Glutamatergic neuron (in vitro differentiated cells): Measurements from ENCODE around the gene RAB8A. TPM values are rescaled to one million over a fixed set of nuclear protein-coding genes. Genes with fewer than 3 reads are reported as not detected.

Experiments used
- DNase-seq: peaks from one replicate; pipeline ENCODE4 v3.0.0; 2022
- H3K27ac Mint-ChIP-seq: one replicate; pipeline ENCODE4 v1.8.0; 2020; ENCODE audit warnings: mild to moderate bottlenecking, mixed read lengths, inconsistent platforms; ENCODE audit not compliant: unreplicated experiment
- H3K27me3 Mint-ChIP-seq: one replicate; pipeline ENCODE4 v1.8.0; 2020; ENCODE audit warnings: mild to moderate bottlenecking, moderate library complexity, mixed read lengths, inconsistent platforms; ENCODE audit not compliant: unreplicated experiment
- H3K36me3 Mint-ChIP-seq: one replicate; pipeline ENCODE4 v1.8.0; 2020; ENCODE audit warnings: mild to moderate bottlenecking, mixed read lengths, inconsistent platforms; ENCODE audit not compliant: unreplicated experiment
- H3K4me1 Mint-ChIP-seq: one replicate; pipeline ENCODE4 v1.8.0; 2020; ENCODE audit warnings: mild to moderate bottlenecking, low read depth, mixed read lengths, inconsistent platforms; ENCODE audit not compliant: unreplicated experiment
- H3K4me3 Mint-ChIP-seq: one replicate; pipeline ENCODE4 v1.8.0; 2020; ENCODE audit warnings: mild to moderate bottlenecking, mixed read lengths, inconsistent platforms; ENCODE audit not compliant: unreplicated experiment
- H3K9me3 Mint-ChIP-seq: one replicate; pipeline ENCODE4 v1.8.0; 2020; ENCODE audit warnings: mild to moderate bottlenecking, moderate library complexity, mixed read lengths, inconsistent platforms; ENCODE audit not compliant: unreplicated experiment
- CTCF ChIP-seq: fragments of 200-600 bp; sonication (generic); IDR thresholded peaks from one replicate; pipeline ENCODE4 v1.5.0; 2021; ENCODE audit not compliant: partially characterized antibody, unreplicated experiment
- total RNA-seq: library from RNA; stranded (reverse); fragmentation: NEBNext Ultra II Directional; extraction: Animal tissue kit (Norgen Biotek cat#: 25700); gene quantifications from one replicate; pipeline ENCODE4 v1.2.1, GENCODE V29; 2021; ENCODE audit not compliant: unreplicated experiment

Gene RAB8A
- total RNA-seq, 1 donor from 2014 or later: 58.9 TPM

- Mint-ChIP-seq H3K4me3 (no peak within 1 kb of the TSS), H3K27ac (no peak within 1 kb of the TSS), H3K4me1 (no peaks in the 10 kb centered on the region)
These were observed 31.9 kb downstream of the RAB8A start, which contains the start of gene HSH2D for GRCh38 chr19:16143399-16144215. HSH2D (plus strand) TSS chr19:16143685; CDS start chr19:16148751, 5,066 bp downstream.

DNA sequence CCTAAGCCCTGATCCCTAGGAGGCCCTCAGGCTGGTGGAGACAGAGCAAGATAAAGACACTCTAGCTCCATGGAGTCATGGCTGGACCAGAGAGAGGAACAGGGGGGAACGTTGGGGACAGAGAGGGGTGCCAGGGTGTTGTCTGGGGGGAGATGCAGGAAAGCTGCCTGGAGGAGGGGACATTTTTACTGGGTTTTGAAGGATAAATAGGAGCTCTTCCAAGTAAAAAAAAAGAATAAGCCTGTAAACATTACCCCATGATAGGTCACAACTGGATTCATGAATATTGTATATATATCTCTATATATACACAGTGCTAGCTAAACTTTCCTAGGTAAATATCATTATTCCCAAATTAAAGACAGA lies 32.5 kb downstream of the RAB8A start:
- Mint-ChIP-seq H3K27ac (no peak overlapping the region), H3K4me3 (no peak overlapping the region), H3K4me1 (no peaks in the 10 kb centered on the region), H3K9me3 (peaks cover 4% of the 10 kb centered on the region), H3K27me3 (peaks cover 2% of the 10 kb centered on the region), H3K36me3 (no peaks in the 10 kb centered on the region)
- no peak for TF ChIP-seq CTCF
- DNase-seq: no peak

More at GRCh38 chr19:16143399-16144215, 31.9 kb downstream of the RAB8A start, which contains the start of gene HSH2D:
- no peak for DNase-seq
- peaks cover 8% of the 10 kb centered on the region for H3K9me3 Mint-ChIP-seq
- peaks cover 4% of the 10 kb centered on the region for H3K27me3 Mint-ChIP-seq
- no peak for TF ChIP-seq CTCF
- H3K36me3 Mint-ChIP-seq: no peaks in the 10 kb centered on the region

DNA sequence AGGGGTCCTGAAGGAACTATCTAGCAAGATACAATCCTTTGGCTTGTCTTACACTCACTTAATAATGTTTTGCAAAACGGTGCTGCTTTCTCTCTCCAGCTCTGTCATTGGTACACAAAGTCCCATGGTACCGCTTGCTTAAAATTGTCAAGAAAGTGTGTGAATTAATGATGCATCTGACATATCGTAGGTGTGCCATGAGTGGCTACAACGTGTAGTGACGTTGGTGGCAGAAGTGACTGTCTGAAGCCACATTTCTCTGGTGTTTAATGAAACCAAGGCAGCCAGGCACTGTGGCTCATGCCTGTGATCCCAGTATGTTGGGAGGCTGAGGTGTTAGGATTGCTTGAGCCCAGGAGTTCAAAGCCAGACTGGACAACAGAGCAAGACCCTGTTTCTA lies 34.4 kb downstream of the RAB8A start:
- no peaks in the 10 kb centered on the region for H3K9me3 Mint-ChIP-seq
- H3K4me3 Mint-ChIP-seq: no peak overlapping the region
- no peaks in the 10 kb centered on the region for H3K27me3 Mint-ChIP-seq
- H3K36me3 Mint-ChIP-seq: no peaks in the 10 kb centered on the region
- no peak for DNase-seq
- TF ChIP-seq CTCF: no peak
- H3K27ac Mint-ChIP-seq: no peak overlapping the region
- H3K4me1 Mint-ChIP-seq: no peaks in the 10 kb centered on the region

DNA sequence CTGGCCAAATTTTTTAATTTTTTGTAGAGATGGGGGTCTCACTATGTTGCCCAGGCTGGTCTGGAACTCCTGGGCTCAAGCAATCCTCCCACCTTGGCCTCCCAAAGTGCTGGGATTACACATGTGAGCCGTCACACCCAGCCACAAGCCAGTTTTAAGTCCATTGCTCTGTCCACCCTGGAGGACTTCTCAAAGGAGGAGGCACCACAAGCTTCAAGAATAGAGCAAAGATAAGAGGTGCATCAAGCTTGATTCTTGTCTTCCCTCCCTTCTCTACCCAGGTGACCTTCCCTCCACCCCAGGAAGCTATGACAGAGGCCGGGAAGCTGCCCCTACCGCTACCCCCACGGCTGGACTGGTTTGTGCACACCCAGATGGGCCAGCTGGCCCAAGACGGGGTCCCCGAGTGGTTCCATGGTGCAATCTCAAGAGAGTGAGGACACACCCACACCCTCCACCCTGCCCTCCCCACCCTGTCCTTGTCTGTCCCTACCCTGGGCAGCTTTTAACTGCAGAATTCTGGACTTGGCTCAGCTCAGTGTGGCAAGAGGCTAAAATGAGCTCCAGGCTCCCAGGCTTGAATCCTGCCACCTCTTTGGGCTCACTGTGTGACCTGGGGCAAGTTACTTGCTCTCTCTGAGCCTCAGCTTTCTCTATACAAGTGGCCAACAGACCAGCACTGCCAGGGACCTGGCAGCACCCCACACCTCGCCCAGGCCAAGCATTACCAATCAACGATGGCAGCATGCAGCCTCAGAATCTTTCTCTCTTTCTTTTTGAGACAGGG lies 36.9 kb downstream of the RAB8A start:
- TF ChIP-seq CTCF: no peak
- Mint-ChIP-seq H3K36me3 (no peaks in the 10 kb centered on the region), H3K4me1 (no peaks in the 10 kb centered on the region), H3K27ac (no peak overlapping the region), H3K27me3 (no peaks in the 10 kb centered on the region), H3K4me3 (no peak overlapping the region), H3K9me3 (no peaks in the 10 kb centered on the region)
- no peak for DNase-seq
